WERI-Rb-1 (cell line): ENCODE measurements around the gene GNAI2.

Experiments used
- DNase-seq: peaks from one replicate; pipeline ENCODE4 v3.0.0-alpha.2; 2020
- H3K27ac ChIP-seq: fragments of 250-450 bp; sonication (Bioruptor Pico); 2 replicates; pipeline ENCODE4 v1.5.1; 2020; ENCODE audit warnings: mild to moderate bottlenecking, moderate library complexity
- H3K27me3 ChIP-seq: fragments of 250-450 bp; sonication (Bioruptor Pico); 2 replicates; pipeline ENCODE4 v1.5.1; 2021; ENCODE audit warnings: mild to moderate bottlenecking, low read depth, moderate library complexity; ENCODE audit not compliant: insufficient read depth, severe bottlenecking
- H3K36me3 ChIP-seq: fragments of 250-450 bp; sonication (Bioruptor Pico); 2 replicates; pipeline ENCODE4 v1.5.1; 2020; ENCODE audit warnings: mild to moderate bottlenecking, moderate library complexity
- H3K4me3 ChIP-seq: 2 replicates; pipeline ENCODE4 v1.5.1; 2011; ENCODE audit warnings: low read depth, mild to moderate bottlenecking, control low read depth, low read length
- H3K9me3 ChIP-seq: fragments of 250-450 bp; sonication (Bioruptor Pico); 2 replicates; pipeline ENCODE4 v1.5.1; 2021; ENCODE audit warnings: mild to moderate bottlenecking, moderate library complexity; ENCODE audit not compliant: severe bottlenecking
- TF ChIP-seq, protein P1 (sequence below): IDR thresholded peaks from 2 replicates; pipeline ENCODE4 v1.5.1; 2011; ENCODE audit warnings: low read depth, mild to moderate bottlenecking, control low read depth, inconsistent platforms, low read length

The GNAI2 gene

DNA sequence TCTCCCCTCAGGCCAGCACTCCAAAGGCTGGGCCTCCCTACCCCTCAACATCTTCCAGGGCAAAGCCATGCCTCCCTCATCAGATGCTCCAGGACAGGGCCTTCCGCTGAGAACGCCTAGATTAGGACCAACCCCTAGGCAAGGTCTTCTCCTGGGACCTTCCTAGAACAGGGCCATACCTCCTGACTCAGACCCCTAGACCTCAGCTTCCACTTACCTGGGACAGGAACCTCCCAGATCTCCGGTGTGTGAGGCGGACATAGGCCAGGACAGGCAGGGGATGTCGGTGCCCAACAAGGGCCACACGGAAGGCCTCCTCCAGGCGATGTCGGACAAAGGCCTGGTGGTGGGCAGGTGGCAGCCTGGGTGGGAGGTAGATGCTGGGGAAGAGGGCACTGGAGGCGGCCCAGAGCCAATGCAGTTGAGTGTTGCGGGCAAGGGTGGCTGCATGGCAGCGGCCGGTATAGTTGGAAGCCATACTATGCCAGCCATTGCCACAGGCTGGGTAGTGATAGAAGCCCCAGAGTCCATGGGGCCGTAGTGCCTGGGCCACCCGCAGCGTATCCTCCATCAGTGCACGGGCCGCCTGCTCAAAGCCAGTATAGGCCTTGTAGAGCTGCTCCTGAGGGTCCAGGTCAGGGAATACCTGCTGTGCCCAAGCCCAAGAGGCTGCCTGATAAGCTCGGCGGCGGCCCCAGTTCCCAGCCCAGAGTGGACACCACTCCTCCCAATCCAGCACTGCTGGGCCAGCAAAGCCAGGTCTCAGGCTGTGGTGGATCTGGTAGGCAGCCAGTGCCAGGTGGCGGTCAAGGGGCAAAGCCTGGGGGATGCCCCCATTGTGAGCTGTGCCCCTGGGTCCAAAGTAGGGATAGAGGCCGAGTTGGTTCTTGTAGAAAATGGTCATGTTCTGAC is 58.7 kb downstream of the GNAI2 start:
- Histone ChIP-seq H3K27ac (no peak overlapping the region), H3K4me3 (no peak overlapping the region), H3K36me3 (peaks cover 12% of the 10 kb centered on the region), H3K27me3 (no peaks in the 10 kb centered on the region), H3K9me3 (no peaks in the 10 kb centered on the region)
- DNase-seq, result no peak
- TF ChIP-seq, protein P1, sequence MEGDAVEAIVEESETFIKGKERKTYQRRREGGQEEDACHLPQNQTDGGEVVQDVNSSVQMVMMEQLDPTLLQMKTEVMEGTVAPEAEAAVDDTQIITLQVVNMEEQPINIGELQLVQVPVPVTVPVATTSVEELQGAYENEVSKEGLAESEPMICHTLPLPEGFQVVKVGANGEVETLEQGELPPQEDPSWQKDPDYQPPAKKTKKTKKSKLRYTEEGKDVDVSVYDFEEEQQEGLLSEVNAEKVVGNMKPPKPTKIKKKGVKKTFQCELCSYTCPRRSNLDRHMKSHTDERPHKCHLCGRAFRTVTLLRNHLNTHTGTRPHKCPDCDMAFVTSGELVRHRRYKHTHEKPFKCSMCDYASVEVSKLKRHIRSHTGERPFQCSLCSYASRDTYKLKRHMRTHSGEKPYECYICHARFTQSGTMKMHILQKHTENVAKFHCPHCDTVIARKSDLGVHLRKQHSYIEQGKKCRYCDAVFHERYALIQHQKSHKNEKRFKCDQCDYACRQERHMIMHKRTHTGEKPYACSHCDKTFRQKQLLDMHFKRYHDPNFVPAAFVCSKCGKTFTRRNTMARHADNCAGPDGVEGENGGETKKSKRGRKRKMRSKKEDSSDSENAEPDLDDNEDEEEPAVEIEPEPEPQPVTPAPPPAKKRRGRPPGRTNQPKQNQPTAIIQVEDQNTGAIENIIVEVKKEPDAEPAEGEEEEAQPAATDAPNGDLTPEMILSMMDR, result no peak

DNA sequence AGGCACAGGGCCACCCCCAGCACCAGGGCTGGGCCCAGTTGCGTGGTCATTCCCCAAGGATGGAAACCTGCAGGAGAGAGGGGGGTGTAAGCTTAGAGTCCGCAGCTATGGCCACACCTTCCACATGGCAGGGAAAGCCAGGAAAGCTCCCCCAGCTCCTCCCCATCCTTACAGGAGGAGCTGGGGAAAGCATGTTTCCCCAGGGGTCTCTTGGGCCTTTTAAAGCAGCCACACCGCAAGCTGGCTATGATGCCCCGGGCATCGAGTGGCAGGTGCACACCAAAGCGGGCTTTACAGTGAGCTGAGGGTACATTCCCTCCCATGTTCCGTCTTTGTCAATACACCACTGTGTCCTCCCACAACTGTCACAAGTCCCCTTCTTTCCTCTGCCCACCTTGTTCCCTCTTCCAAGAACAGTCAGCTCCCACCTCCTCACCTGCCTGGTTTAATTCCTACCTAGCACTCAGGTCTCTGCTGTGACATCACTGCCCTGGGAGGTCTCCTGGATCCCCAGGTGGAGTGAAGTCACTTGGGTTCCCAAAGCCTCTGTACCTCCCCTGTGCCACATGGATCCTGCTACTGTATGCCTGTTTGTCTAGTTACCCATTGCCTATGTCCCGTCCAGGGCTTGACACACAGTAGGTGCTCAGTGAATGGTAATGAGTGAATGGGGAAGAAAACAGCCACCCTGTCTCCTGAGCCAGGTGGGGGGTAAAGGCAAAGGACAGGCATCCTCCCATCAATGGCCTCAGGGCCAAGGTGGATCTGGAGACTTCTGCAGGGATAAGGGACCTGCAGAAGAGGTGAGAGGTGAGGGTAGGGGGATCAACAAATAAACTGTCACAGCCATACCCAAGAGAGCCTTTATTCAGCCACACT is 59.8 kb downstream of the GNAI2 start:
- Histone ChIP-seq H3K9me3 (no peaks in the 10 kb centered on the region), H3K4me3 (no peak overlapping the region), H3K27me3 (no peaks in the 10 kb centered on the region), H3K36me3 (peaks cover 3% of the 10 kb centered on the region; the same call in 1 of the 2 replicates), H3K27ac (no peak overlapping the region)
- no peak for DNase-seq
- TF ChIP-seq, protein P1, result no peak

DNA sequence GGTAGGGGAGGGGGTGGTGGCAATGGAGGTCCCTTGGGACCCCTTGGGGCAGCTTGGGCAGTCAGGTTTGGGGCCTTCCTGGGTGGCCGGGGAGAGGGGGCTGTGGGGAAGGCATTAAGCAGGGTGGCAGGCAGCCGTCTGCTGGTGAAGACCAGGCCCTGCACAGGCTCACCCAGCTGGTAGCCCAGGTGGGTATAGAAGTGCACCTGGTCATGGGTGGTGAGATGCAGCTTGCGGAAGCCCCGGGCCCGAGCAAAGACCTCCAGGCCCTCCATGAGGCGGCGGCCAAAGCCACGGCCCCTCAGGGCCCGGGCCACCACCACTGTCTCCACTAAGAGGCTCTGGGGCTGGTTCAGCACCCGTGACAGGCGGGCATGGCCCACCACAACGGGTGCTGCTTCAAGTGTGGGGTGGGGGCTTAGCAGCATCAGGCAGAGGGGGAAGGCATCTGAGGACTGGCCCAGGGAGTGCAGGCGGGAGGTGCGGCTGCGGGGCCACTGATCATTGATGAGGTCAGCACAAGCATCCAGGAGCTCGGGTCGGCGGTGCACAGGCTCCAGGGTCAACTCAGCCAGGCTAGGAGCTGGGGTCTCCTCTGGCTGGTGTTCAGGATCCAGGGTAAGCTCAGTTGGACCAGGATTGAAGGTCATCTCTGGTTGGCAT is 60.8 kb downstream of the GNAI2 start:
- Histone ChIP-seq H3K27ac (no peak overlapping the region), H3K27me3 (no peaks in the 10 kb centered on the region), H3K36me3 (0 out of 2 replicates have a peak, but pooled peaks cover under 1% of the 10 kb centered on the region), H3K9me3 (no peaks in the 10 kb centered on the region), H3K4me3 (no peak overlapping the region)
- TF ChIP-seq, protein P1, result no peak
- DNase-seq, result no peak

DNA sequence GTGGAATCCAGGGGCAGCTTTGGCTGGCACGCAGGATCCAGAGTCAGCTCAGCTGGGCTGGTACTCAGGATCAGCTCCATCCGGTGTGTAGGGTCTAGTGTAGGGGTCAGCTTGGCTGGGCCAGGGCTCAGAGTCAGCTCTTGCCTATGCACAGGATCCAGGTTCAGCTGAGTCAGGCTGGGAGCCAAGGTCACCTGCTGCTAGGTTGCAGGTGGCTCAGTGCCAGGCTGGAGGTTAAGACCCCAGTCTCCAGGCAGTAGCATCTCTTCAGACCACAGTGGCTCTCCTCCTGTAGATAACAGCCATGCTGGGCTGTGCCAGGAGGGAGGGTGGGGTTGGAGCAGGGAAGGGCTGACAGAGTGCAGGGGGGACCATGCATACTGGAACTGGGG is 61.4 kb downstream of the GNAI2 start:
- DNase-seq, result no peak

More for the DNA sequence above, 61.4 kb downstream of the GNAI2 start:
- H3K36me3 ChIP-seq, result no peaks in the 10 kb centered on the region
- H3K4me3 ChIP-seq, result no peak overlapping the region
- no peaks in the 10 kb centered on the region for H3K27me3 ChIP-seq
- TF ChIP-seq, protein P1, result no peak
- H3K9me3 ChIP-seq, result no peaks in the 10 kb centered on the region
- H3K27ac ChIP-seq, result no peak overlapping the region
